Activated T-helper 2 cell treated with anti-CD3 and anti-CD28 coated beads, Interferon-gamma antibody, Interleukin-2, Interleukin-4, amounts not matched to agents 10 μg/mL and 5 μg/mL and 100 μg/mL, durations not matched to agents 14 hours and 24 hours and 36 hours (primary cell): ENCODE data around the gene BBS1. TPM values are rescaled to one million over a fixed set of nuclear protein-coding genes. Genes with fewer than 3 reads are reported as not detected.
A peak's percentile ranks its signal among the peaks of the same experiment; 100 is the strongest.
"Not testable (repeated sequence)": the region's sequence is repeated elsewhere in the genome, so short reads cannot be mapped to it uniquely, and the experiment has no call there.

ENCODE experiments used
- DNase-seq: peaks from one replicate; pipeline ENCODE4 v3.0.0; 2021; ENCODE audit warnings: low spot score
- H3K27ac Mint-ChIP-seq: one replicate; pipeline ENCODE4 v1.8.0; 2021; ENCODE audit warnings: mixed read lengths
- H3K27me3 Mint-ChIP-seq: one replicate; pipeline ENCODE4 v1.8.0; 2021; ENCODE audit warnings: low read depth, mixed read lengths
- H3K36me3 Mint-ChIP-seq: one replicate; pipeline ENCODE4 v1.8.0; 2021; ENCODE audit warnings: low read depth, mixed read lengths
- H3K4me1 Mint-ChIP-seq: one replicate; pipeline ENCODE4 v1.8.0; 2021; ENCODE audit warnings: low read depth, mixed read lengths
- H3K4me3 Mint-ChIP-seq: one replicate; pipeline ENCODE4 v1.8.0; 2021; ENCODE audit warnings: low read depth, mild to moderate bottlenecking, moderate library complexity, mixed read lengths
- H3K9me3 Mint-ChIP-seq: one replicate; pipeline ENCODE4 v1.8.0; 2021; ENCODE audit warnings: mixed read lengths
- intact Hi-C: fragments of 100-400 bp; cut with micrococcal nuclease; formaldehyde crosslinking; loops from one replicate; pipeline ENCODE4 v1.15.1; 2023
- total RNA-seq: library from RNA; stranded (reverse); gene quantifications from 2 replicates; pipeline ENCODE4 v1.2.3, GENCODE V29; 2022

The BBS1 gene
- total RNA-seq, 1 donor from 2014 or later, result 14.9 TPM

DNA sequence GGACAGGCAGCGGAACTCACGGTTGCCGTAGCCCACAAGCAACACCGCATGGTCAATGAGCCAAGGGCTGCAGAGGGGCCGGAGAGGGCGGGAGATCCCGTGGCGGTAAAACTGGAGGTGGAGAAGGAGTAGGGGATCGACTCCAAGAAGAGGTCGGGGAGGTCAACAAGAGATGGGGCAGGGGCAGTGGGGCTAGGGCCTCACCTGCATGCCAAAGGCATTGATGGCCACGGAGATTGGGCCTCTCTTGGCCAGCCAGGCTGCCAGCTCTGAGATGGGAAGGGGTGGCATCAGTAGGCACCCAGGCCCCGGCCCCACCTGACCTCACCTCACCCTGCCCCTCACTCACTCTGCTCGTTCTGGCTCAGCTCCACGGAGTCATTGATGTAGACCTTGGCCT, 54.1 kb downstream of the BBS1 start:
- Mint-ChIP-seq H3K36me3 (no peaks in the 10 kb centered on the region), H3K27ac (no peak overlapping the region), H3K4me3 (no peak overlapping the region), H3K9me3 (no peaks in the 10 kb centered on the region), H3K27me3 (peaks cover 15% of the 10 kb centered on the region), H3K4me1 (peaks cover 2% of the 10 kb centered on the region)
- intact Hi-C loops, result loop anchor here (10.0 kb wide), 1 partner anchor 270 kb away; no protein-coding TSS in a partner anchor
- no peak for DNase-seq

DNA sequence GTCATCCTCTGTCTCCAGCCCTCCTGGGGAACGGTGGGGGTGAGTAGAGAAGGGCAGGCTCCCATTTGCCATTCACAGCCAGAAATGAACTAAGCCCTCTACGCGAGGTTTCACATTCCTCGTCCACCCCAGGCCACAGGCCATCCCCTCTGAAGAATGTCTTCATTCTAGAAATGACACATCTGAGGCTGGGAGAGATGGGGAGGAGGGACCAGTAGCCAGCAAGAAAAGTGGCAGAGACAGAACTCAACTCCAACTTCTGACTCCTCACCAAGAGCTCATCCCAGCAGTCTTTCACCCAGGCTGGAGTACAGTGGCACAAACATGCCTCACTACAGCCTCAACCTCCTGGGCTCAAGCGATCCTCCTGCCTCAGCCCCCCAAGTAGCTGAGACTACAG, 54.5 kb downstream of the BBS1 start:
- intact Hi-C loops, result loop anchor here (10.0 kb wide), 1 partner anchor 270 kb away; no protein-coding TSS in a partner anchor
- Mint-ChIP-seq H3K36me3 (no peaks in the 10 kb centered on the region), H3K27ac (no peak overlapping the region), H3K9me3 (no peaks in the 10 kb centered on the region), H3K4me3 (no peak overlapping the region), H3K4me1 (peaks cover 2% of the 10 kb centered on the region), H3K27me3 (peaks cover 16% of the 10 kb centered on the region)
- DNase-seq, result no peak

DNA sequence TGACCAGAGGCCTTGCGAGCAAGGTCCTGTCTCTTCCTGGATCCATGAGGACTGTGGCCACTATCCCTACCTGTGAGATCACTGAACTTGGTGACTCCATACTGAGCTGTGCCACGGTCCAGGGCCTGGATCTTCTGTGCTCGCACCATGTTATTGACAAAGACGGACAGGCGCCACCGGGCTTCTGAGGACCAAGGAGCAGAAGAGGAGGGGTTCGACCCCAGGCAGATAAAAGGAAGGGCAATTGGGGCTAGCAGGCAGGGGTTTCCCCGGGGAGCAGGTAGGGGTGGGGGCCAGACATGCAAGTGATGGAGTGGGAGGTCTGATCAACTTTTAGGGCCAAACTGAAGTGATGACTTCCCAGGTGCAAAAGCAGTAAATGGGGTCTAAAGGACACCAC, 55.8 kb downstream of the BBS1 start:
- Mint-ChIP-seq H3K27me3 (peaks cover 23% of the 10 kb centered on the region), H3K27ac (no peak overlapping the region), H3K4me1 (peaks cover 2% of the 10 kb centered on the region), H3K9me3 (no peaks in the 10 kb centered on the region), H3K36me3 (no peaks in the 10 kb centered on the region), H3K4me3 (no peak overlapping the region)
- intact Hi-C loops, result loop anchor here (10.0 kb wide), 1 partner anchor 269 kb away; no protein-coding TSS in a partner anchor
- no peak for DNase-seq

DNA sequence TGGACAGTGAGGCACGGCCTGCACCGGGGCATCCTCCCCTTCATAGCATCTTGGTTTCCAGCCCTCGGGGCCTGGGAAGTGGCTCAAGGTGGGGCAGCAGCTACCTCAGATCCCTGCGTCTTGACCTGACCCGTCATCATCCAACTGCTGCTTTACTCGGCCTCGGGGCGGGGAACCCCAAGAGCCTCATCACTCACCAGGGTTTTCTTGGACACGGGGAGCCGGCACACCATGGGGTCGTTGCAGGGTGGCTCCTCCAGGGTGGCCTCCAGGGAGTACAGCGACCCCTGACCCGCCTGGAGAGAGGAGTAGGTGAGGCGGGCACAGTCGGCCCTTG, 57.3 kb downstream of the BBS1 start:
- DNase-seq, result no peak
- no peaks in the 10 kb centered on the region for H3K36me3 Mint-ChIP-seq
- H3K27me3 Mint-ChIP-seq, result peaks cover 23% of the 10 kb centered on the region
- H3K9me3 Mint-ChIP-seq, result no peaks in the 10 kb centered on the region
- intact Hi-C loops, result loop anchor here (10.0 kb wide), 1 partner anchor 267 kb away; no protein-coding TSS in a partner anchor
- H3K4me3 Mint-ChIP-seq, result peak overlapping the region; percentile 61
- peaks cover 2% of the 10 kb centered on the region for H3K4me1 Mint-ChIP-seq
- H3K27ac Mint-ChIP-seq, result no peak overlapping the region

DNA sequence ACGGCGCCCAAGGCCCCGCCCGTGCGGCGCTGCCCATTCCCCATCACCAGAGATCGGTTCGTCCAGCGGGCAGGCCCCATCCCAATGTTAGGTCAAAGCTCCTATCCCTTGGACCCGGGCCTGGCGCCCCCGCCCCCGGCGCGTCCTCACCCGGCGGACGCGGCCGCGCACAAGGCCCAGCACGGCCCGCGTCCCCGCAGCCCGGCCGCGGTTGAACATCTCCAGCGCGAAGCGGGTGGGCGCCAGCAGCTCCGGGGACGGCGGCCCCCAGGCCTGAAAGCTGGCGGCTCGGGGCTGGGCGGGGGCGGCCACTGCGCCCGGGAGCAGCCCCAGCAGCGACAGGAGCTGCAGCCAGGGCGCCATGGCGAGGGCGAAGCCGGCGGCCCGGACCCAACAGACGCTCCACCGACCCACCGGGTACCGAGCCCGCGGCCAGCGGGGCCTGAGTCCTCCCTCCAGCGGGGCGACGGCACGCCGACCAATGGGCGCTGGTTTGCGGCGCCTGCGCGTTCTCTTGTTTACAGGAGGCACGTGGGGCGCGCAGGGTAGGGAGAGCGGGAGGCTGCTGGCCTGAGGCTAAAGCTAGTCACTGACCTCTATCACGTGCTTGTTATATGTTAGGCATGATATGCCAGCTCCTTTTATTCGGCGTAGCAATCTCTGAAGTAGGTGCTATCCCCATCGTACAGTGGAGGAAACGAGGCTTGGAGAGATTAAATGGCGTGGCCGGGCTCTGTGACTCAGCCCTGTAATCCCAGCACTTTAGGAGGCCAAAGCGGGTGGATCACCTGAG, 57.9 kb downstream of the BBS1 start, which contains the start of gene CTSF:
TSS of gene CTSF (minus strand) at position 483 of the 793 bp plus-strand sequence. CDS start at position 363, 120 bp downstream.
- peak; percentile 58 for DNase-seq
- H3K27ac Mint-ChIP-seq, result no peak within 1 kb of the TSS
- peaks cover 23% of the 10 kb centered on the region for H3K27me3 Mint-ChIP-seq
- intact Hi-C loops, result loop anchor here (10.0 kb wide), 1 partner anchor 266 kb away; no protein-coding TSS in a partner anchor
- no peaks in the 10 kb centered on the region for H3K36me3 Mint-ChIP-seq
- H3K4me3 Mint-ChIP-seq, result peak within 1 kb of the TSS; percentile 61
- H3K4me1 Mint-ChIP-seq, result peaks cover 2% of the 10 kb centered on the region
- no peaks in the 10 kb centered on the region for H3K9me3 Mint-ChIP-seq

DNA sequence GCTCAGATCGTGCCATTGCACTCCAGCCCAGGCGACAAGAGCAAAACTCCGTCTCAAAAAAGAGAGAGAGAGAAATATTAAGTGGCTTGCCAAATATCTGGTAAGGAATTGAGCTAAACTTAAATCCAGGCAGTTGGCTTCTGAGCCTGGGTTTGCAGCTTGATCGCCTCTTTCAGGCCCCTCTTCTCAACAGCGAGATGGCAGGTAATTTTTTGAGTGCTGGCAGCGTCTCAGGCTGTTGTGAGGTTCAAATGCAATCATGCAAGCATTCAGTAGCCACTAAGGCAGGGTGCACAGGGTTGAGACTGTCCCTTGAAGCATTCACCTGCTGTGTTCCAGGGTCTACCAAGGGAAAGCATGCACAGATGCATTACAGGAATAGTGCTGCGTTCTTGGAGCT, 58.6 kb downstream of the BBS1 start:
- DNase-seq, result no peak
- intact Hi-C loops, result loop anchor here (10.0 kb wide), 1 partner anchor 266 kb away; no protein-coding TSS in a partner anchor
- no peaks in the 10 kb centered on the region for H3K9me3 Mint-ChIP-seq
- H3K36me3 Mint-ChIP-seq, result no peaks in the 10 kb centered on the region
- no peak overlapping the region for H3K4me3 Mint-ChIP-seq
- H3K4me1 Mint-ChIP-seq, result peaks cover 2% of the 10 kb centered on the region
- no peak overlapping the region for H3K27ac Mint-ChIP-seq
- H3K27me3 Mint-ChIP-seq, result peaks cover 29% of the 10 kb centered on the region

DNA sequence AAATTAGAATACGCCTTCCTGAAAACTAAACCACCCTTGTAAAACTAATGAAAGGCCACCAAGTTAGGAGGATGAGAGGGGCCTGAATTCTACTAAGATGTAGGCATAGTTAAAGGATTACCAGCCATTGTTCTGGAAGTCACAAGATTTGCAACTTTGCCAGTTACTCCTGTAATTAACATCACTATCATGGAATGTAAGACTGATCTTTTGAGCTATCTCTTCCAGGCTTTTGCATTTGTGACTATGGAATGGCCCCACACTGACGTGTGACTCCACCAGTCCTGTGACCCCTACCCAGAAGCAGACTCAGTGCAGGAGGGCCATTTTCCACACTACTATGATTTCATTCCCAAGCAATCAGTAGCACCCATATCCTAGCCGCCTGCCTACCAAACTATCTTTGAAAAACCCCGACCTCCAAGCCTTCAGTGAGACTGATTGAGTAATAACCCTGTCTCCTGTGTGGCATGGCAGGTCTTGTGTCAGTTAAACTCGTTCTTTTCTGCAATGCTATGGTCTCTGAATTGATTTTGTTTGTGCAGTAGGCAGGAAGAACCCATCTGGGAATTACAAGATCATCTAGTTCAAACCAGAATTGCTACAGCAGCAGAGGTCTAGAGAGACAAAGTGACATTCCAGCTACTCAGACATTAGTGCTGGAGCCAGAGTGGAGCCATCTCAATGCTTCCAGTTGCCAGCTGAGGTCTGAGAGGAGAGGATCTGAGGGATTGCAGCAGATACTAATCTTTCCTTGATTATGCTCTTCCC, 59.8 kb downstream of the BBS1 start:
- H3K9me3 Mint-ChIP-seq, result no peaks in the 10 kb centered on the region
- no peak for DNase-seq
- H3K4me1 Mint-ChIP-seq, result peaks cover 2% of the 10 kb centered on the region
- no peaks in the 10 kb centered on the region for H3K36me3 Mint-ChIP-seq
- intact Hi-C loops, result no loop called here
- H3K4me3 Mint-ChIP-seq, result peak overlapping the region; percentile 7
- no peak overlapping the region for H3K27ac Mint-ChIP-seq
- H3K27me3 Mint-ChIP-seq, result peaks cover 30% of the 10 kb centered on the region

DNA sequence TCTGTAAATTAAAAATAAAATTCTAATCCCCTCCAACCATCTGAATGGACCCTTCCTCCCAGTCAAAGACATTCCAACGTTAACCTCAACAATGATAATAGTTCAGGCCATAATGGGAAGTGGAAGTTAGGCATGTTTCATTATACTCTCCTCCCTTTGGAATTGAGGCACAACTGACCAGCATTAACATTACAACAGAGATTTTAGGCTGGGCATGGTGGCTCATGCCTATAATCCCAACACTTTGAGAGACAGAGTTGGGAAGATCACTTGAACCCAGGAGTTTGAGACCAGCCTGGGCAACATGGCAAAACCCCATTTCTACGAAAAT, 60.4 kb downstream of the BBS1 start:
- Mint-ChIP-seq H3K27ac (no peak overlapping the region), H3K36me3 (no peaks in the 10 kb centered on the region), H3K4me3 (no peak overlapping the region), H3K9me3 (no peaks in the 10 kb centered on the region), H3K27me3 (peaks cover 30% of the 10 kb centered on the region), H3K4me1 (peaks cover 2% of the 10 kb centered on the region)
- intact Hi-C loops, result no loop called here
- DNase-seq, result no peak

DNA sequence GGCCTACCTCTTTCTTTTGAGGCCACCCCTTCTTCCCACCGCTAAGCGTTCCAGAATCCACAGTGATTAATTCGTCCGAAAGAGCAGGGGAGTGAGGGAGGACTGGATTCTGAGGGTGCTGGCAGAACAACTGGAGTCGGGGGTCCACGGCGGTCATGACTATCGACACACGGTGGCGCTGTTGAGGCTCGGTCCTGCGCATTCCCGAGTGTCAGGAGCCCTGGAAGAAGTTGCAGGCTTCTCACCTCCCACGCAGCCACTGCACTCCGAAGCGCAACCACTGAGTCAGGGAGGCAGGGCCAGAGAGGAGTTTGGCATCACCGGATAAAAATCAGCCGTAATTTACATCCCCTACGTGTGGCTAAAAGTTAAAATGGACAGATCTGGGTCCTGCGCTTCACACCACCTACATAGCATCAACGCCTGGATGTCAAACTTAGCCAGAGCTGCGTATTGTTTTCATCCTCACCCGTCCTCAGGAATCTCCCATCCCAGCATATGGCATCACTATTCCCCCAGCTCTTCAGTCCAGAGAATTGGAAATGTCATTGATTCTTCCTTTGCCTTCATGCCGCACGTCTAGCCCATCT, 68.7 kb downstream of the BBS1 start:
- no peak overlapping the region for H3K27ac Mint-ChIP-seq
- H3K36me3 Mint-ChIP-seq, result no peaks in the 10 kb centered on the region
- intact Hi-C loops, result loop anchor here (1.0 to 5.0 kb wide), 2 partner anchors 38 to 99 kb away; partner anchors contain the start of gene RBM14
- peaks cover 9% of the 10 kb centered on the region for H3K27me3 Mint-ChIP-seq
- no peak overlapping the region for H3K4me3 Mint-ChIP-seq
- H3K9me3 Mint-ChIP-seq, result peaks cover 6% of the 10 kb centered on the region
- DNase-seq, result peak; percentile 58
- H3K4me1 Mint-ChIP-seq, result peaks cover 13% of the 10 kb centered on the region

DNA sequence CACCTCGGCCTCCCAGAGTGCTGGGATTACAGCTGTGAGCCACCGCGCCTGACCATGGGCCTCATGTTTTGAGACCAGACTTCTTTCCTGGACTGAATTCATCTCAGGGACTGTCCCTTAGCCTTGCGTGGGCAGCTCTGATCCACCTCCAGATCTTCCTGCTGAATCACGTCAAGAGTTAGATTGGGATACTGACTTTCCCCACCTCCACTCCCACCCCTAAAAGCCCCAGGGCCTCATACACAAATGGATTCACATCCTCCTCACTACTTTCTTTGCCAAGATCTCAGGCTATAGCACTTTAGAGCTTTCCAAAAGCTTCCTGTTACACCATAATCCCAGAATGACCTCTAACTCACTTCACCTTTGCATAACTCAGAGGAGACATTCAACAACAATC, 70.4 kb downstream of the BBS1 start:
- peak overlapping the region; percentile 34 for H3K27ac Mint-ChIP-seq
- intact Hi-C loops, result no loop called here
- H3K9me3 Mint-ChIP-seq, result peaks cover 6% of the 10 kb centered on the region
- no peak overlapping the region for H3K4me3 Mint-ChIP-seq
- H3K4me1 Mint-ChIP-seq, result peaks cover 13% of the 10 kb centered on the region
- H3K36me3 Mint-ChIP-seq, result no peaks in the 10 kb centered on the region
- peaks cover 8% of the 10 kb centered on the region for H3K27me3 Mint-ChIP-seq
- no peak for DNase-seq

DNA sequence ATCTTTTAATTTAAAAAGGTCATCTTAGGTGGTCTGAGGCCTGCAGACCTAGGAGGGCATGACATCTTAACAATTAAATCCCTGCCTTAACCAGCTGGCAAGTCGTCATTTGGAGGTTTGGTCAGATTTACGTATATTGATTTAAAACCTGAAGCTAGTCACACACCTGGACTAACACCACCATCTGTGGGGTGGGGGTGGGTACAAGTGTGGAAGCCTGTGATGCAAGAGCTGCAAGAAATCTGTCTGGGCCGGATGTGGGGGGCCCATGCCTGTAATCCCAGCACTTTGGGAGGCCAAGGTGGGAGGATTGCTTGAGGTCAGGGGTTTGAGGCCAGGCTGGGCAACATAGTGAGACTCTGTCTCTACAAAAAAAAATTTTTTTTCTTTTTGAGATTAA, 70.8 kb downstream of the BBS1 start:
- no peak overlapping the region for H3K4me3 Mint-ChIP-seq
- peaks cover 13% of the 10 kb centered on the region for H3K4me1 Mint-ChIP-seq
- H3K27ac Mint-ChIP-seq, result no peak overlapping the region

DNA sequence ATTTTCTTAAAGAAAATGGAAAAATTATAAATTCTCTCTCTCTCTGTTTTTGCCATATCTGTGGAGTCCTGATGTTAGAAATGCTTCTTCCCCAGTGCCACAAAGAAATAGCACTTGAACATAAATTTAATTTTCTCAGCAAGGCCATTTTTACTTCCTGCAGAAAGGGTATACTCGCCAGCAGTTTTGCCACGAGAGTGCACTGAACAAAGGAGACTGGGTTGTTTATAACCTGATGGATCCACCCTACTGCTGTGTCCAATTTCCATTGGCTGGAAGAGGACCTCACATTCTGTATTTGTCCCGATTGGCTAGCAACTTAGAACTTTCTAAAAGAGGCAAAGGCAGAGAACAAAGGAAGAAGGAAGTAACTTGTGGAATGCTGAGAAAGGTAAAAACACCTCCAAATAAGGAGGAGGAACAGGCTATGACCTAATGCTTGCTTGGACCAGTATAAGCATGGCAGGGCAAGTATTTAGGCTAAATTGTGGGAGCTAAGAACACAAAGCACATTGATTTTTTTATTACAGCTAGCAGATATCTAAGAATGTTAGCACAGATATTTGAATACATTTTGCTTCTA, 72.2 kb downstream of the BBS1 start:
- H3K36me3 Mint-ChIP-seq, intact Hi-C loops, H3K9me3 Mint-ChIP-seq, H3K27me3 Mint-ChIP-seq, H3K4me3 Mint-ChIP-seq, H3K27ac Mint-ChIP-seq, DNase-seq: not testable (repeated sequence)
- H3K4me1 Mint-ChIP-seq, result peaks cover 13% of the 10 kb centered on the region

More for the DNA sequence above, 70.8 kb downstream of the BBS1 start:
- Mint-ChIP-seq H3K27me3 (peaks cover 8% of the 10 kb centered on the region), H3K36me3 (no peaks in the 10 kb centered on the region), H3K9me3 (peaks cover 6% of the 10 kb centered on the region)
- intact Hi-C loops, result no loop called here
- DNase-seq, result no peak
